GM21619 (cell line): ENCODE results near the gene FGR.
A peak's percentile ranks its signal among the peaks of the same experiment; 100 is the strongest.

ENCODE experiments used
- ATAC-seq: cut with Tn5 transposase; IDR thresholded peaks from one replicate; pipeline ENCODE4 v1.9.1; 2021; ENCODE audit not compliant: unreplicated experiment

FGR gene

GRCh38 chr1:27569506-27570291, 65.3 kb downstream of the FGR start:
- ATAC-seq: no peak

- no peak for ATAC-seq
These were observed 65.9 kb downstream of the FGR start for GRCh38 chr1:27569088-27569460.

DNA sequence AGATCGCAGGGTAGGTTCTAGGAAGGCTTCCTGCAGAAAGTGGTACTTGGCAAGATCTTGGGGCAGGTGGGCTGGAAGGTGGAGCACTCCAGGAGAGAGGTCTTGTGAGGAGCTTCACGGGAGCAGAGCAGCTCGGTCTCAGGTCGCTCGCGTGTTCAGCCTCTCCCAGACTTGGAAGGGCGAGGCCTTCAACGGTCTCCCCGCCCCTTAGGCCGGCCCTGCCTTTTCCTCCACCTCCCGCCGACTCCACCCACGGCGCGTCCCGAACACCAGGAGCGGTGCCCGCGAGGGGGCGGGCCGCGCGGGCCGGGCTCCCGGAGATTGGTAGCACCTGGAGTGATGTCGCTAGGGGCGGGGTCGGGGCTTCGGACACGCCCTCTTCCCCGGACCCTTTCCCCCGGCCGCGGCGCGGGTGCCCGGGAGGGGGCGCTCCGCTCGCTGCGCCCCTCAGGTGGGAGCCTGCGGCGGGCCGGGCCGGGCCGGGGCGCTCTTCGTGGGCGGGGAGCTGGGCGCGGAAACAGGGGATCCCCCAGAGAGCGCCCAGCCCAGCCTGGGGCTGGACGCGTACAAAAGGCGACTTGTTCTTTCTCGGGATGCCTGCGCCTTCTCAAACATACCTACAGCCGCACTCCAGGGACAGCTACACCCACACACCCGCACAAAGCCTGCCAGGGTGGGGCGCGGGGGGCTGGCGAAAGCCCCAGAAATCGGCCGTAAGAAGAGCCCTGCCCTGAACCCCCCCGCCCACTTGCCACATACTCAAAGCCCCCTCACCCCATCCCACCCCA, 66.5 kb downstream of the FGR start:
- ATAC-seq: peak; percentile 83

GRCh38 chr1:27567971-27568299, 67.0 kb downstream of the FGR start:
- no peak for ATAC-seq

DNA sequence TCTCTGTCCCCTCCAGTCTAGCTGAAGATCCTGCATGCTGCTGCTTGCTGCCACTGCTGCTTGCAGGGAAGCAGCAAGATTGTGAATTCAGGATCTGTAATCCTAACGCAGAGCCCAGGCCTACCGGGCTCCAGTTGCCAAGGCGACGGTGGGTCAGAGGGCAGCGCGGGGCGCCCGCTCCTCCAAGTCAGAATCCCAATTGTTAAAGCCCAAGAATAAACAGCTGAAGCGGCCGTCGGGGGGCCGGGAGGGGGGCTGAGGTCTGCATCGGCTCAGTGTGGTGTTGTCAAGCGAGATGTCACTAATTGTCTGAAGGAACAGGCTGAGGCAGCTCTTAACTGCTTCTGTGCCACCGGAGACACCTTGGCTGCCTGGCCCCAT, 67.8 kb downstream of the FGR start:
- no peak for ATAC-seq

DNA sequence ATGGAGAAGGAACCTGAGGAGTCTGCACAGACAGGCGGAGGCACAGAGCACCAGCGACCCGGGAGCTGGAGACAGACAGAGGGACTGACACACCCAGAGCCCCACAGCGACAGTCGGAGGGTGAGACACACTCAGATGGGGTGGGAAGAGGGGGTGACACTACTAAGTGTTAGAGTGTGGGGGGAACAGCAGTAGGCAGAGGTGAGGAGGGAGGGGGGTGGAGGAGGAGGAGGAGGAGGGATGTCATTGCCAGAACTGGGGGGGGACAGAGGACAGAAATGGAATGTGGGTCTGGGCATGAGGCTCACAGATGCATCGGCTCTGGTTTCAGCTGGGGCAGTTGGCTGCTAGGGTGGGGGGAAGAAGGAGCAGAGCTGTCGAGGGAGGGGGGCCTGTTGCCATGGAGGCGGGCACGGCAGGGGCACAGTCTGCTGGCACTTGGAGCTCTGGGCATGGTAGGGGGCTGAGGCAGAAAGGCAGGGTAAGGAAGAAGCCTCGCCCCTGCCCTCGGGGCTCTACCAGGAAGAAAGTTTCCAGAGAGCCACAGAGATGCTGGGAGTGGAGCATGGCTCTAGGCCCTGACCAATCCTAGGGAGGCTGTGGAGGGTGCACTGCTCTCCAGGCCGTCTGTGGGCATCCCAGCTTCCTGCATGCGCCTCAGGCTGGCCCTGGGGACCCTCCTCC, 68.4 kb downstream of the FGR start:
- ATAC-seq: no peak

- no peak for ATAC-seq
These were observed 70.0 kb downstream of the FGR start for GRCh38 chr1:27564710-27565649.

DNA sequence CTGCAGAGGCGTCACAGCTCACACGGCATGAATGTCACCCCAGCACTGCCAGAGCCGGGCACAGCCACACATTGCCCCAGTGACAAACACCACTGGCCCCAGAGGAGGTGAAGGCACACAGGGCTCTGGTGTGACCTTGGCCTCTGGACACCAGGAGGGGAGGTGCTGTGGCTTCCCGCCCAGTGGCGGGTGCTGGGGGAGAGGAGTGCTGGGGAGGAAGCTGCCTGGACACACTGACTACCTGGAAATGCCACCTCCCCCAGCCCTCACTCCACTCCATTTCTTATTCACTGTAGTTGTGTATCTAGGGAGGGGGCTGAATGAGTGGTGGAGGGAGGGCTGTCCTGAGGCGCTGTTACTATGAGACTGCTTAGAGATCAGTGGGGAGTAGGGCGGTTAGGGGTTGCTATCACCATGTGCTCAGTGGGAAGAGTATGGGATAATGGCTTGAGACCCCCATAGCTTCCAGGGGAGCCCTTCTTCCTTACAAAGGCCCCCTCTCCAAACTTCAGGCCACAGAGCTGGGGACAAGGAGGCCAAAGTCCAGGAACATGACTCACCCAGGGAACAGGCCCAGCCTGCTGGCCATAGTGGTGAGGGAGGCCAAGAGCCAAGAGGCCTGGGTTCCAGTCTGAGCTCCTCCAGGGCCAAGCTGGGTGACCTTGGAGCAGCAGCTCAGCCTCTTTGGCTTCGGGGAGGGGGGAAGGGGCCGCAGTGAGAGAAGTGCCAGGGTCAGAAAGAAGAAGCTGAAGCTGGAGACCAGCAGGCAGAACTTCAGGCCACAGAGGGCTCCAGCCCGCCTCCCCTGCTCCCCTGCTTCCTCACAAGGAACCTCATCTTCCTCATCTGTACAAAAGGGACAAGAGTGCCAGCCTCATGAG, 71.2 kb downstream of the FGR start:
- ATAC-seq: no peak

DNA sequence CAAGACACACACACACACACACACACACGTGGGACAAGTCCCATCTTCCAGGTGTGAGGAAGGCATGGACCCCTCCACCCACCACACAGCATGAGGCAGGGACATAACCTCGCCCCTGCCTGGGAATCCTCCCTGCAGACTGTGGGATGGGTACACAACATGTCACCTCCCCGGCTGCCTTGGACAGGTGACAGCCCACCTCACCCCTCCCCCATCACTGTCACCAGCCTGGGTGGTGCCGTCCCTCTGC, 71.7 kb downstream of the FGR start:
- no peak for ATAC-seq

DNA sequence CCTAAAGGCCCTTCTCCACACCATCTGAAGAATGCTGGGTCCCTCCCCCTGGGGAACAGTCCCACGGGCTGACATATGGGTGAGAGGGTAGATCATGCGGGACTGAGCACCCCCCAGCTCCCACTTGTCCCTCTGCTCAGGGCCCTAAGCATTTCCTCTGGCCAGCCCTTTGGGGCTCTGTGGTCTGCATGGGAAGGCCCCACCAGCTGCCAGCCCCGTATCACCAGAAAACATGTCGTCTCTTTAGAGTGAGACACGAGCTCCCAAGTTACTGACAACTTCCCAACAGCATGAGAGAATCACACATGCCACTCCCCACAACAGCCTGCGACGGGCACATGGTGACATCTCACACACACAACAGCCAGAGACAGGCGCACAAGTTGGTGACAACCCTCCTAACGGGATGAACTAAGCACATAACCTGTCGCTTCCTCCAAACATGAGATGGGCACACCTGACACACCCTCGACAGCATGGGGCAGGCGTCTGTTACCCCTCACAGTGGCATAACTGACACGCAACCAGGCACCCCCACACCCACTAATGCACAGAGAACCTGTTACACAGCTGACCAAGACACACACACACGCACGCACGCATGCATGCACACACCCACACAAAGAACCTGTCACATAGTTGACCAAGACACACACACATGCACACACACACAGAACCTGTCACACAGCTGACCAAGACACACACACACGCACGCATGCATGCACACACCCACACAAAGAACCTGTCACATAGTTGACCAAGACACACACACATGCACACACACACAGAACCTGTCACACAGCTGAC, 72.2 kb downstream of the FGR start:
- ATAC-seq: no peak
